GM10248 (cell line): Measurements from ENCODE around the gene ANKRD27.

Experiments
- CTCF ChIA-PET: fragments of 300-600 bp; sonication (Branson Sonifier 250); formaldehyde crosslinking; extraction: SDS; loops from one replicate; lab custom pipeline; 2021; ENCODE audit warnings: antibody characterized with exemption; lab: Yijun Ruan, JAX
- POLR2A ChIA-PET: fragments of 350-650 bp; sonication (Branson Sonifier 250); formaldehyde crosslinking; extraction: SDS; loops from one replicate; lab custom pipeline; 2020; ENCODE audit warnings: antibody characterized with exemption; lab: Yijun Ruan, JAX
- DNase-seq: peaks from one replicate; pipeline ENCODE4 v3.0.0; 2012; ENCODE audit errors: extremely low spot score
- CTCF ChIP-seq: IDR thresholded peaks from 2 replicates; pipeline ENCODE4 v1.5.1; 2012; ENCODE audit warnings: mild to moderate bottlenecking, low read depth; ENCODE audit errors: extremely low read depth, missing control alignments, control extremely low read depth

ANKRD27 gene

GRCh38 chr19:32570081-32570785 lies 104.7 kb downstream of the ANKRD27 start:
- peak; percentile 52 for DNase-seq
- ChIA-PET POLR2A (no interaction called here), CTCF (interaction anchor here (0.7 to 6.6 kb wide), 13 partner anchors 9 to 1904 kb away, joined by 3 to 66 read pairs (median 4); partner anchors contain the start of gene ZNF507)
- TF ChIP-seq CTCF, result peak; percentile 81

GRCh38 chr19:32567486-32567885 lies 107.5 kb downstream of the ANKRD27 start:
- no peak for TF ChIP-seq CTCF
- DNase-seq, result no peak
- CTCF ChIA-PET, result interaction anchor here (2.3 kb wide), 1 partner anchor 228 kb away, joined by 8 read pairs; no protein-coding TSS in a partner anchor
- POLR2A ChIA-PET, result no interaction called here

- POLR2A ChIA-PET, result no interaction called here
Measured at GRCh38 chr19:32566246-32566830, 108.6 kb downstream of the ANKRD27 start.

GRCh38 chr19:32563761-32564160 lies 111.2 kb downstream of the ANKRD27 start:
- DNase-seq, result no peak
- CTCF ChIA-PET, result interaction anchor here (1.2 kb wide), 1 partner anchor 218 kb away, joined by 3 read pairs; no protein-coding TSS in a partner anchor
- POLR2A ChIA-PET, result no interaction called here
- no peak for TF ChIP-seq CTCF

More at GRCh38 chr19:32566246-32566830, 108.6 kb downstream of the ANKRD27 start:
- TF ChIP-seq CTCF, result no peak
- no peak for DNase-seq
- CTCF ChIA-PET, result interaction anchor here (1.2 to 2.3 kb wide), 2 partner anchors 220 to 227 kb away, joined by 4 to 8 read pairs; partner anchors contain the start of gene ZNF507

- ChIA-PET CTCF (interaction anchor here (1.0 kb wide), 1 partner anchor 40 kb away, joined by 3 read pairs; no protein-coding TSS in a partner anchor), POLR2A (no interaction called here)
- no peak for TF ChIP-seq CTCF
- no peak for DNase-seq
Measured at GRCh38 chr19:32558607-32559228, 116.3 kb downstream of the ANKRD27 start.

- no peak for DNase-seq
- no peak for TF ChIP-seq CTCF
- ChIA-PET POLR2A (no interaction called here), CTCF (no interaction called here)
Measured at GRCh38 chr19:32555786-32556185, 119.2 kb downstream of the ANKRD27 start.
